K562 (cell line): ENCODE measurements around the gene SLC4A5. TPM values are rescaled to one million over a fixed set of nuclear protein-coding genes. Genes with fewer than 3 reads are reported as not detected.
A peak's percentile ranks its signal among the peaks of the same experiment; 100 is the strongest.

Experiments used
- CHD7 ChIP-seq: fragments of 200-600 bp; sonication (generic); IDR thresholded peaks from one replicate; pipeline ENCODE4 v1.6.1; 2012; ENCODE audit warnings: mild to moderate bottlenecking, low read depth, low read length, inconsistent platforms
- FUS ChIP-seq: fragments of 200-400 bp; formaldehyde crosslinking; optimal IDR thresholded peaks from 2 replicates; pipeline ENCODE3; 2017; ENCODE audit warnings: low read depth, low read length
- HDAC6 ChIP-seq: IDR thresholded peaks from 2 replicates; pipeline ENCODE4 v1.6.1; 2012; ENCODE audit warnings: low read depth, mild to moderate bottlenecking, control low read depth, inconsistent platforms, low read length, moderate library complexity
- KLF10 ChIP-seq: fragments of 250-450 bp; sonication (Bioruptor Pico); IDR thresholded peaks from 2 replicates; pipeline ENCODE4 v1.6.1; 2021; ENCODE audit warnings: matching md5 sums
- MCM3 ChIP-seq: fragments of 450-650 bp; IDR thresholded peaks from 2 replicates; pipeline ENCODE4 v1.6.1; 2016
- NCOR1 ChIP-seq: fragments of 450-650 bp; IDR thresholded peaks from 2 replicates; pipeline ENCODE4 v1.6.1; 2016; ENCODE audit warnings: mild to moderate bottlenecking, moderate library complexity
- PML ChIP-seq: IDR thresholded peaks from 2 replicates; pipeline ENCODE4 v1.6.1; 2012; ENCODE audit warnings: low read length, inconsistent platforms
- SAFB ChIP-seq: fragments of 200-400 bp; formaldehyde crosslinking; IDR thresholded peaks from 2 replicates; pipeline ENCODE4 v1.6.1; 2017; ENCODE audit warnings: low read depth, low read length, borderline replicate concordance
- TAF9B ChIP-seq: fragments of 450-650 bp; IDR thresholded peaks from 2 replicates; pipeline ENCODE4 v1.6.1; 2018; ENCODE audit warnings: mild to moderate bottlenecking; ENCODE audit not compliant: partially characterized antibody
- THRA ChIP-seq: fragments of 450-650 bp; IDR thresholded peaks from 2 replicates; pipeline ENCODE4 v1.6.1; 2017; ENCODE audit warnings: mild to moderate bottlenecking, moderate library complexity
- ZNF124 ChIP-seq: sonication (generic); formaldehyde crosslinking; IDR thresholded peaks from 2 replicates; pipeline ENCODE4 v1.8.1; 2022; ENCODE audit warnings: missing genetic modification reagents
- ZNF253 ChIP-seq: fragments of 250-450 bp; sonication (Bioruptor Pico); conservative IDR thresholded peaks from 2 replicates; pipeline ENCODE4 v1.6.1; 2021; ENCODE audit warnings: mild to moderate bottlenecking
- ZNF507 ChIP-seq: conservative IDR thresholded peaks from 2 replicates; pipeline ENCODE4 v1.6.1; 2017; ENCODE audit warnings: missing genetic modification characterization, missing compliant biosample characterization
- ZNF77 ChIP-seq: fragments of 250-450 bp; sonication (Bioruptor Pico); IDR thresholded peaks from 2 replicates; pipeline ENCODE4 v1.5.0; 2020
- polyA plus RNA-seq, 8 experiments: library from polyadenylated mRNA; depleted of rRNA in 4 of 8; stranded (reverse) in 5 of 8; unstranded in 3 of 8; fragments of >200 nt; fragmentation: Nextera tagmentation in 2 of 8; fragmentation: Illumina TruSeq in 1 of 8; extraction: Ambion mirVana in 2 of 8; extraction: Trizol in 1 of 8; gene quantifications; 2 replicates each; pipeline versions ENCODE4 v1.2.1 to v1.2.3, GENCODE V29; 2011 to 2014; ENCODE audit warnings: inconsistent platforms in 1 of 8, missing spikeins in 1 of 8
- total RNA-seq, 7 experiments: library from RNA; depleted of rRNA in 6 of 7; stranded (reverse); fragments of >200 nt in 6 of 7; fragmentation: Illumina TruSeq in 2 of 7; extraction: Trizol in 2 of 7; gene quantifications; 2 replicates each; pipeline versions ENCODE4 v1.2.1 to v1.2.3, GENCODE V29; 2011 to 2021; ENCODE audit warnings: low replicate concordance in 1 of 7
- TF ChIP-seq, protein P1 (sequence below): fragments of 450-650 bp; formaldehyde crosslinking; IDR thresholded peaks from 2 replicates; pipeline ENCODE4 v1.4.0; 2022; ENCODE audit warnings: missing genetic modification characterization

Gene SLC4A5
- total and polyA plus RNA-seq, 9 of the 15 experiments (the other 6 are each of a cell fraction or from before 2014, with no cell fraction given), result 0.03 to 0.77 (median 0.14) TPM; not detected in 1

DNA sequence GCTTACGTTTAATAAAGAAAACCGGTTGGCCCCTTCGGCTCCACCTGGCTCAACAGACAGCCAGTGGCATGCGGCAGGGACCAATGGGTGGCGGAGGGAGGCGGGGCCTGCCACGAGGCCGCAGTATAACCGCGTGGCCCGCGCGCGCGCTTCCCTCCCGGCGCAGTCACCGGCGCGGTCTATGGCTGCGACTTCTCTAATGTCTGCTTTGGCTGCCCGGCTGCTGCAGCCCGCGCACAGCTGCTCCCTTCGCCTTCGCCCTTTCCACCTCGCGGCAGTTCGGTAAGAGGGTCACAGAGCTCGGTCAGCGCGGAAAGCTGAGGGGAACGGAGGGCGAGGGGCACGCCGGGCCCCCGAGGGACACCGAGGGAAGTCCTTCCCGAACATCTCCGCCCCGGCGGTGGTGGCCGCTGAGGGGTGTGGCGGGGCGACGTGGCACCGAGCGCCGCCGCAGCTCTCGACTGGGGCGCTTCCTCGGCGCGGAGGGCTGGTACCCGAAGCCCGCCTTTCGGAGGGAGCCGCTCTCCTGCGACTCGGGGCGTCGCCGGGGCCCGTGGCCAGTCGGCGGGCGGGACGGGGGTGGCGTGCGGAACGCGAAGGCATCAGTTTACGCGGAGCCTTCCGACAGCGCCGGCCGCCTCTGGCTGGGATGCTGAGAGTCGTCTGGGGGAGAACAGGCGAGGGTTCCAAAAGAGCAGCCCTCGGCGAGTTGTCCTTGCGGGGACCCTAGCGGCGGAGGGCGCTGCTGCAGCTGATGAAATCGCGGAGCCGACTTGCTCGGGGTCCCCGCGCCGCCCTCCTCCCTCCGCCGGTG is 144.5 kb downstream of the SLC4A5 start, which contains the start of gene MTHFD2 (continued):
- no peak for TF ChIP-seq CHD7
- peak; percentile 70 for TF ChIP-seq TAF9B
- TF ChIP-seq KLF10 (CRISPR knock-in tag), result no peak
- no peak for TF ChIP-seq HDAC6
- no peak; the same call in 1 of the 2 replicates for TF ChIP-seq NCOR1
- no peak for TF ChIP-seq MCM3
- no peak for TF ChIP-seq ZNF507 (tag)
- TF ChIP-seq PML, result peak; percentile 80
- no peak for TF ChIP-seq ZNF124 (CRISPR knock-in tag)
- TF ChIP-seq ZNF253 (CRISPR knock-in tag), result no peak
- TF ChIP-seq SAFB, result 0 out of 2 replicates have a peak, but pooled peaks have one; percentile 35
- TF ChIP-seq FUS, result peak; percentile 84
- no peak for TF ChIP-seq THRA
- TF ChIP-seq ZNF77, result no peak
- TF ChIP-seq, protein P1, sequence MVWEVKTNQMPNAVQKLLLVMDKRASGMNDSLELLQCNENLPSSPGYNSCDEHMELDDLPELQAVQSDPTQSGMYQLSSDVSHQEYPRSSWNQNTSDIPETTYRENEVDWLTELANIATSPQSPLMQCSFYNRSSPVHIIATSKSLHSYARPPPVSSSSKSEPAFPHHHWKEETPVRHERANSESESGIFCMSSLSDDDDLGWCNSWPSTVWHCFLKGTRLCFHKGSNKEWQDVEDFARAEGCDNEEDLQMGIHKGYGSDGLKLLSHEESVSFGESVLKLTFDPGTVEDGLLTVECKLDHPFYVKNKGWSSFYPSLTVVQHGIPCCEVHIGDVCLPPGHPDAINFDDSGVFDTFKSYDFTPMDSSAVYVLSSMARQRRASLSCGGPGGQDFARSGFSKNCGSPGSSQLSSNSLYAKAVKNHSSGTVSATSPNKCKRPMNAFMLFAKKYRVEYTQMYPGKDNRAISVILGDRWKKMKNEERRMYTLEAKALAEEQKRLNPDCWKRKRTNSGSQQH (CRISPR knock-in tag), result peak; percentile 81; the same call in 1 of the 2 replicates
